Thymus (tissue), 11 donors: ENCODE data around the gene ARID3B. TPM values are rescaled to one million over a fixed set of nuclear protein-coding genes. Genes with fewer than 3 reads are reported as not detected.
"Not testable (repeated sequence)": the region's sequence is repeated elsewhere in the genome, so short reads cannot be mapped to it uniquely, and the experiment has no call there.

Experiments used
- DNase-seq, 9 donors: peaks; one replicate each; pipeline ENCODE4 v3.0.0-alpha.2; 2013; ENCODE audit warnings: low spot score in 9 of 9, low read depth in 6 of 9, missing footprints in 1 of 9
- H3K27ac ChIP-seq, 2 donors: one replicate each; pipeline ENCODE4 v1.5.1; 2013; ENCODE audit warnings: control low read depth in 1 of 2, low read depth in 1 of 2, low read length in 1 of 2, mild to moderate bottlenecking in 1 of 2, moderate library complexity in 1 of 2
- H3K27me3 ChIP-seq, 2 donors: one replicate each; pipeline ENCODE4 v1.5.1; 2013; ENCODE audit warnings: low read length in 1 of 2; ENCODE audit not compliant: control insufficient read depth in 2 of 2, insufficient read depth in 1 of 2
- H3K36me3 ChIP-seq, 2 donors: one replicate each; pipeline ENCODE4 v1.5.1; 2013; ENCODE audit warnings: low read length in 1 of 2, mild to moderate bottlenecking in 1 of 2, moderate library complexity in 1 of 2; ENCODE audit not compliant: control insufficient read depth in 2 of 2, insufficient read depth in 2 of 2
- H3K4me1 ChIP-seq, 2 donors: one replicate each; pipeline ENCODE4 v1.5.1; 2013; ENCODE audit warnings: low read length in 2 of 2; ENCODE audit not compliant: control insufficient read depth in 2 of 2, insufficient read depth in 2 of 2
- H3K4me3 ChIP-seq, 2 donors: one replicate each; pipeline ENCODE4 v1.5.1; 2013; ENCODE audit warnings: low read length in 2 of 2, control low read depth in 1 of 2, mild to moderate bottlenecking in 1 of 2
- H3K9me3 ChIP-seq, 2 donors: one replicate each; pipeline ENCODE4 v1.5.1; 2013; ENCODE audit warnings: low read length in 1 of 2, mild to moderate bottlenecking in 1 of 2; ENCODE audit not compliant: control insufficient read depth in 2 of 2, insufficient read depth in 1 of 2
- WGBS: extraction: QIAGEN DNeasy Blood & Tissue Kit; methylation state at CpG from one replicate; pipeline ENCODE4 v1.1.7; 2013; 5-methylcytosine and 5-hydroxymethylcytosine counted together
- polyA plus RNA-seq: library from polyadenylated mRNA; stranded (reverse); fragments of 200-250 nt; gene quantifications from one replicate; pipeline ENCODE4 v1.2.3, GENCODE V29; 2013
- total RNA-seq: library from RNA; stranded (reverse); fragments of 120-200 nt; gene quantifications from one replicate; pipeline ENCODE4 v1.2.4, GENCODE V29; 2013
- donor health status: healthy.

The ARID3B gene
- total and polyA plus RNA-seq, 2 donors: 5.6 to 5.8 TPM

- no peak overlapping the region for H3K4me3 ChIP-seq
- H3K4me1 ChIP-seq: no peaks in the 10 kb centered on the region
- H3K27me3 ChIP-seq: no peaks in the 10 kb centered on the region
- 95% methylated on average over 5 of the region's 5 CpGs for WGBS
- no peaks in the 10 kb centered on the region for H3K36me3 ChIP-seq
- no peak overlapping the region for H3K27ac ChIP-seq
- no peaks in the 10 kb centered on the region for H3K9me3 ChIP-seq
- DNase-seq: no peak
Observed at GRCh38 chr15:74528876-74529275, 12.1 kb upstream of the ARID3B start.

GRCh38 chr15:74529921-74530320 is 11.1 kb upstream of the ARID3B start:
- Histone ChIP-seq H3K36me3 (no peaks in the 10 kb centered on the region), H3K4me1 (no peaks in the 10 kb centered on the region)
- 94% methylated on average over 8 of the region's 8 CpGs for WGBS

GRCh38 chr15:74530771-74531143 is 10.3 kb upstream of the ARID3B start:
- H3K9me3 ChIP-seq: no peaks in the 10 kb centered on the region
- H3K4me3 ChIP-seq: no peak overlapping the region
- DNase-seq: no peak
- no peaks in the 10 kb centered on the region for H3K27me3 ChIP-seq
- H3K4me1 ChIP-seq: no peaks in the 10 kb centered on the region
- H3K36me3 ChIP-seq: no peaks in the 10 kb centered on the region
- H3K27ac ChIP-seq: no peak overlapping the region
- 98% methylated on average over 2 of the region's 2 CpGs for WGBS

More at GRCh38 chr15:74529921-74530320, 11.1 kb upstream of the ARID3B start:
- Histone ChIP-seq H3K9me3 (no peaks in the 10 kb centered on the region), H3K27me3 (no peaks in the 10 kb centered on the region), H3K4me3 (no peak overlapping the region), H3K27ac (no peak overlapping the region)
- DNase-seq: no peak

- Histone ChIP-seq H3K27ac (no peak overlapping the region), H3K4me1 (no peaks in the 10 kb centered on the region), H3K36me3 (no peaks in the 10 kb centered on the region), H3K4me3 (no peak overlapping the region), H3K27me3 (no peaks in the 10 kb centered on the region), H3K9me3 (no peaks in the 10 kb centered on the region)
- DNase-seq: no peak
- 97% methylated on average over 4 of the region's 4 CpGs for WGBS
Observed at GRCh38 chr15:74531144-74531811, 9.7 kb upstream of the ARID3B start.

- H3K36me3 ChIP-seq: no peaks in the 10 kb centered on the region
- H3K4me1 ChIP-seq: peaks cover 8 to 10% of the 10 kb centered on the region in 2 donors
- no peak overlapping the region for H3K27ac ChIP-seq
- 93% methylated on average over 3 of the region's 3 CpGs for WGBS
- H3K9me3 ChIP-seq: no peaks in the 10 kb centered on the region
- no peaks in the 10 kb centered on the region for H3K27me3 ChIP-seq
- no peak for DNase-seq
- no peak overlapping the region for H3K4me3 ChIP-seq
Observed at GRCh38 chr15:74535388-74536084, 5.5 kb upstream of the ARID3B start.

GRCh38 chr15:74537736-74538135 is 3.3 kb upstream of the ARID3B start:
- DNase-seq: no peak
- H3K27ac ChIP-seq: no peak overlapping the region
- H3K27me3 ChIP-seq: peaks cover 0 to 4% of the 10 kb centered on the region in 2 donors
- H3K9me3 ChIP-seq: no peaks in the 10 kb centered on the region
- 96% methylated on average over 1 of the region's 1 CpG for WGBS
- H3K36me3 ChIP-seq: no peaks in the 10 kb centered on the region
- peaks cover 8 to 20% of the 10 kb centered on the region in 2 donors for H3K4me1 ChIP-seq
- H3K4me3 ChIP-seq: no peak overlapping the region

GRCh38 chr15:74539521-74539920 is 1.5 kb upstream of the ARID3B start:
- H3K27ac ChIP-seq, H3K4me3 ChIP-seq, H3K36me3 ChIP-seq, DNase-seq, H3K9me3 ChIP-seq, H3K27me3 ChIP-seq: not testable (repeated sequence)
- peaks cover 8 to 35% of the 10 kb centered on the region in 2 donors for H3K4me1 ChIP-seq
- 97% methylated on average over 12 of the region's 12 CpGs for WGBS

GRCh38 chr15:74540161-74540760 is 759 bp upstream of the ARID3B start:
- Histone ChIP-seq H3K9me3 (no peaks in the 10 kb centered on the region), H3K36me3 (peaks cover 5 to 7% of the 10 kb centered on the region in 2 donors), H3K27ac (peak overlapping the region; percentile 75 to 81), H3K4me1 (peaks cover 8 to 41% of the 10 kb centered on the region in 2 donors), H3K4me3 (peak overlapping the region; percentile 80 to 90), H3K27me3 (peaks cover 4 to 5% of the 10 kb centered on the region in 2 donors)
- DNase-seq: peak in 1 of 9 donors; percentile 9
- 7% methylated on average over 17 of the region's 17 CpGs for WGBS

GRCh38 chr15:74541494-74542165 is 610 bp downstream of the ARID3B start:
- H3K4me1 ChIP-seq: peaks cover 13 to 54% of the 10 kb centered on the region in 2 donors
- H3K9me3 ChIP-seq: no peaks in the 10 kb centered on the region
- H3K4me3 ChIP-seq: peak overlapping the region; percentile 80 to 90
- 1% methylated on average over 21 of the region's 21 CpGs for WGBS
- peaks cover 5 to 9% of the 10 kb centered on the region in 2 donors for H3K36me3 ChIP-seq
- H3K27ac ChIP-seq: peak overlapping the region; percentile 73 to 90
- peak in 6 of 9 donors; percentile 6 to 61 (median 28) for DNase-seq
- peaks cover 4 to 5% of the 10 kb centered on the region in 2 donors for H3K27me3 ChIP-seq
